ENCODE data around the gene MRTFB.

DNA sequence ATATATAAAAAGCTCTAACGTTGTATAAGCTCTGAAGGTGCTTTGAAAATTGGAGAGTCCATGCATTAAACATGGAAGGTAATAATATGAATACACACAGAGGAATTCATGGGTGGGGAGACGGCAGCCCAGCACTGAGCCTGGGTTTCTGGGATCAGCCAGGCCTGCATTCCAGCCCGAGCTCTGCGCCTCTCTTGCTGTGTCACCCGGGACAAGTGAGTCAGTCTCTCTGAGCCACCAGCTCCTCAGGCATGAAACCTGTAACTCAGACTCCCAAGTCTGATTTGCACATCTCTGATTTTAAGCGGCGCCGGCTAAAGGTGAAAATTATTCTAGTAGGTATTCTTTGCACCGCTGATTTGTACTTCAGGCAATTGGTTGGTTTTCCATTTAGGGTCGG lies 238.8 kb downstream of the MRTFB start:
- TF ChIP-seq, protein P1, sequence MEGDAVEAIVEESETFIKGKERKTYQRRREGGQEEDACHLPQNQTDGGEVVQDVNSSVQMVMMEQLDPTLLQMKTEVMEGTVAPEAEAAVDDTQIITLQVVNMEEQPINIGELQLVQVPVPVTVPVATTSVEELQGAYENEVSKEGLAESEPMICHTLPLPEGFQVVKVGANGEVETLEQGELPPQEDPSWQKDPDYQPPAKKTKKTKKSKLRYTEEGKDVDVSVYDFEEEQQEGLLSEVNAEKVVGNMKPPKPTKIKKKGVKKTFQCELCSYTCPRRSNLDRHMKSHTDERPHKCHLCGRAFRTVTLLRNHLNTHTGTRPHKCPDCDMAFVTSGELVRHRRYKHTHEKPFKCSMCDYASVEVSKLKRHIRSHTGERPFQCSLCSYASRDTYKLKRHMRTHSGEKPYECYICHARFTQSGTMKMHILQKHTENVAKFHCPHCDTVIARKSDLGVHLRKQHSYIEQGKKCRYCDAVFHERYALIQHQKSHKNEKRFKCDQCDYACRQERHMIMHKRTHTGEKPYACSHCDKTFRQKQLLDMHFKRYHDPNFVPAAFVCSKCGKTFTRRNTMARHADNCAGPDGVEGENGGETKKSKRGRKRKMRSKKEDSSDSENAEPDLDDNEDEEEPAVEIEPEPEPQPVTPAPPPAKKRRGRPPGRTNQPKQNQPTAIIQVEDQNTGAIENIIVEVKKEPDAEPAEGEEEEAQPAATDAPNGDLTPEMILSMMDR (IDR thresholded peaks at IDR 0.05): no peak
- no peak for TF ChIP-seq POLR2AphosphoS5 (IDR thresholded peaks at IDR 0.05)
